Stimulated activated naive B cell treated with anti-CD40 and anti-IgM and Interleukin-4, amounts not matched to agents 10 μg/mL and 1 μg/mL and 100 μg/mL, for 72 hours (primary cell): Measurements from ENCODE around the gene NCAM1.
"Not testable (repeated sequence)": the region's sequence is repeated elsewhere in the genome, so short reads cannot be mapped to it uniquely, and the experiment has no call there.

ENCODE experiments used
- ATAC-seq, 2 donors: fragments of 150-1000 bp; cut with Tn5 transposase; replicated peaks; 2 replicates each; pipeline ENCODE4 v1.10.0; 2021; ENCODE audit warnings: moderate library complexity in 1 of 2
- DNase-seq: peaks from one replicate; pipeline ENCODE4 v3.0.0; 2021
- H3K27ac Mint-ChIP-seq: one replicate; pipeline ENCODE4 v1.8.0; 2022; ENCODE audit warnings: mild to moderate bottlenecking, mixed read lengths
- H3K27me3 Mint-ChIP-seq, 2 donors: one replicate each; pipeline ENCODE4 v1.8.0; 2022; ENCODE audit warnings: mixed read lengths in 2 of 2
- H3K36me3 Mint-ChIP-seq, 2 donors: one replicate each; pipeline ENCODE4 v1.8.0; 2022; ENCODE audit warnings: mixed read lengths in 2 of 2, mild to moderate bottlenecking in 1 of 2
- H3K4me1 Mint-ChIP-seq, 2 donors: one replicate each; pipeline ENCODE4 v1.8.0; 2022; ENCODE audit warnings: mixed read lengths in 2 of 2, mild to moderate bottlenecking in 1 of 2
- H3K4me3 Mint-ChIP-seq, 2 donors: one replicate each; pipeline ENCODE4 v1.8.0; 2022; ENCODE audit warnings: mild to moderate bottlenecking in 2 of 2, mixed read lengths in 2 of 2, moderate library complexity in 1 of 2
- H3K9me3 Mint-ChIP-seq, 2 donors: one replicate each; pipeline ENCODE4 v1.8.0; 2022; ENCODE audit warnings: mixed read lengths in 2 of 2, mild to moderate bottlenecking in 1 of 2

NCAM1 gene

GRCh38 chr11:113021111-113021510 lies 59.9 kb downstream of the NCAM1 start:
- DNase-seq (no peak), ATAC-seq (no peak)
- Mint-ChIP-seq H3K36me3 (no peaks in the 10 kb centered on the region), H3K4me3 (no peak overlapping the region), H3K27me3 (no peaks in the 10 kb centered on the region), H3K27ac (no peak overlapping the region), H3K9me3 (no peaks in the 10 kb centered on the region), H3K4me1 (no peaks in the 10 kb centered on the region)

GRCh38 chr11:113022262-113022661 lies 61.0 kb downstream of the NCAM1 start:
- Mint-ChIP-seq H3K9me3 (no peaks in the 10 kb centered on the region), H3K27ac (no peak overlapping the region), H3K36me3 (no peaks in the 10 kb centered on the region), H3K27me3 (no peaks in the 10 kb centered on the region), H3K4me3 (no peak overlapping the region), H3K4me1 (no peaks in the 10 kb centered on the region)
- DNase-seq (no peak), ATAC-seq (no peak)

GRCh38 chr11:113023228-113023627 lies 62.0 kb downstream of the NCAM1 start:
- Mint-ChIP-seq H3K9me3 (no peaks in the 10 kb centered on the region), H3K36me3 (no peaks in the 10 kb centered on the region), H3K4me3 (no peak overlapping the region), H3K27ac (no peak overlapping the region), H3K27me3 (no peaks in the 10 kb centered on the region), H3K4me1 (no peaks in the 10 kb centered on the region)
- DNase-seq: no peak
- no peak for ATAC-seq

GRCh38 chr11:113023986-113024385 lies 62.8 kb downstream of the NCAM1 start:
- H3K4me1 Mint-ChIP-seq: no peaks in the 10 kb centered on the region
- ATAC-seq (no peak), DNase-seq (no peak)
- H3K36me3 Mint-ChIP-seq: no peaks in the 10 kb centered on the region
- H3K27ac Mint-ChIP-seq: no peak overlapping the region
- no peaks in the 10 kb centered on the region for H3K9me3 Mint-ChIP-seq
- no peak overlapping the region for H3K4me3 Mint-ChIP-seq
- H3K27me3 Mint-ChIP-seq: no peaks in the 10 kb centered on the region

GRCh38 chr11:113026778-113027177 lies 65.6 kb downstream of the NCAM1 start:
- H3K36me3 Mint-ChIP-seq: no peaks in the 10 kb centered on the region
- DNase-seq: no peak
- H3K4me1 Mint-ChIP-seq: no peaks in the 10 kb centered on the region
- H3K9me3 Mint-ChIP-seq: no peaks in the 10 kb centered on the region
- no peaks in the 10 kb centered on the region for H3K27me3 Mint-ChIP-seq
- no peak overlapping the region for H3K27ac Mint-ChIP-seq
- no peak for ATAC-seq
- H3K4me3 Mint-ChIP-seq: no peak overlapping the region

- peaks cover 1 to 8% of the 10 kb centered on the region in 2 donors for H3K9me3 Mint-ChIP-seq
- no peaks in the 10 kb centered on the region for H3K27me3 Mint-ChIP-seq
- DNase-seq (no peak), ATAC-seq (no peak)
- no peaks in the 10 kb centered on the region for H3K36me3 Mint-ChIP-seq
- H3K4me3 Mint-ChIP-seq: no peak overlapping the region
- H3K4me1 Mint-ChIP-seq: no peaks in the 10 kb centered on the region
- no peak overlapping the region for H3K27ac Mint-ChIP-seq
These were observed 73.4 kb downstream of the NCAM1 start for GRCh38 chr11:113034576-113034975.

GRCh38 chr11:113035708-113036107 lies 74.5 kb downstream of the NCAM1 start:
- ATAC-seq (no peak), DNase-seq (no peak)
- H3K36me3 Mint-ChIP-seq: no peaks in the 10 kb centered on the region
- H3K27ac Mint-ChIP-seq: no peak overlapping the region
- peaks cover 1 to 8% of the 10 kb centered on the region in 2 donors for H3K9me3 Mint-ChIP-seq
- no peaks in the 10 kb centered on the region for H3K27me3 Mint-ChIP-seq
- no peak overlapping the region for H3K4me3 Mint-ChIP-seq
- no peaks in the 10 kb centered on the region for H3K4me1 Mint-ChIP-seq

- DNase-seq (no peak), ATAC-seq (no peak)
- Mint-ChIP-seq H3K27ac (no peak overlapping the region), H3K36me3 (no peaks in the 10 kb centered on the region), H3K4me3 (no peak overlapping the region), H3K4me1 (no peaks in the 10 kb centered on the region), H3K9me3 (peaks cover 6 to 8% of the 10 kb centered on the region in 2 donors), H3K27me3 (peaks cover 8 to 10% of the 10 kb centered on the region in 2 donors)
These were observed 82.5 kb downstream of the NCAM1 start for GRCh38 chr11:113043698-113044097.

- Mint-ChIP-seq H3K9me3 (peaks cover 6 to 8% of the 10 kb centered on the region in 2 donors), H3K27me3 (peaks cover 8 to 10% of the 10 kb centered on the region in 2 donors), H3K4me3 (no peak overlapping the region), H3K27ac (no peak overlapping the region), H3K36me3 (no peaks in the 10 kb centered on the region), H3K4me1 (no peaks in the 10 kb centered on the region)
- DNase-seq (no peak), ATAC-seq (no peak)
These were observed 83.9 kb downstream of the NCAM1 start for GRCh38 chr11:113045146-113045545.

- Mint-ChIP-seq H3K9me3 (peaks cover 7 to 8% of the 10 kb centered on the region in 2 donors), H3K27ac (no peak overlapping the region), H3K27me3 (peaks cover 8 to 10% of the 10 kb centered on the region in 2 donors), H3K4me1 (no peaks in the 10 kb centered on the region), H3K36me3 (no peaks in the 10 kb centered on the region), H3K4me3 (no peak overlapping the region)
- DNase-seq (no peak), ATAC-seq (no peak)
These were observed 85.6 kb downstream of the NCAM1 start for GRCh38 chr11:113046866-113047265.

GRCh38 chr11:113048820-113049768 lies 87.9 kb downstream of the NCAM1 start:
- no peak overlapping the region for H3K27ac Mint-ChIP-seq
- no peak for DNase-seq
- peaks cover 7 to 9% of the 10 kb centered on the region in 2 donors for H3K9me3 Mint-ChIP-seq
- no peaks in the 10 kb centered on the region for H3K4me1 Mint-ChIP-seq
- ATAC-seq: no peak
- no peak overlapping the region for H3K4me3 Mint-ChIP-seq
- H3K36me3 Mint-ChIP-seq: no peaks in the 10 kb centered on the region
- H3K27me3 Mint-ChIP-seq: no peaks in the 10 kb centered on the region

GRCh38 chr11:113053042-113053441 lies 91.8 kb downstream of the NCAM1 start:
- not testable (repeated sequence) for DNase-seq, H3K27ac Mint-ChIP-seq, H3K36me3 Mint-ChIP-seq, ATAC-seq, H3K4me1 Mint-ChIP-seq, H3K4me3 Mint-ChIP-seq, H3K27me3 Mint-ChIP-seq, H3K9me3 Mint-ChIP-seq

GRCh38 chr11:113057038-113057437 lies 95.8 kb downstream of the NCAM1 start:
- H3K4me1 Mint-ChIP-seq: no peaks in the 10 kb centered on the region
- ATAC-seq: no peak
- H3K9me3 Mint-ChIP-seq: peaks cover 0 to 4% of the 10 kb centered on the region in 2 donors
- no peaks in the 10 kb centered on the region for H3K36me3 Mint-ChIP-seq
- DNase-seq: no peak
- no peak overlapping the region for H3K4me3 Mint-ChIP-seq
- no peaks in the 10 kb centered on the region for H3K27me3 Mint-ChIP-seq
- H3K27ac Mint-ChIP-seq: no peak overlapping the region

GRCh38 chr11:113059548-113059947 lies 98.3 kb downstream of the NCAM1 start:
- no peaks in the 10 kb centered on the region for H3K4me1 Mint-ChIP-seq
- DNase-seq (no peak), ATAC-seq (no peak)
- H3K4me3 Mint-ChIP-seq: no peak overlapping the region
- H3K27ac Mint-ChIP-seq: no peak overlapping the region
- no peaks in the 10 kb centered on the region for H3K9me3 Mint-ChIP-seq
- H3K36me3 Mint-ChIP-seq: no peaks in the 10 kb centered on the region
- H3K27me3 Mint-ChIP-seq: no peaks in the 10 kb centered on the region

- Mint-ChIP-seq H3K9me3 (no peaks in the 10 kb centered on the region), H3K4me3 (no peak overlapping the region), H3K27me3 (no peaks in the 10 kb centered on the region), H3K4me1 (no peaks in the 10 kb centered on the region), H3K36me3 (no peaks in the 10 kb centered on the region), H3K27ac (no peak overlapping the region)
- ATAC-seq (no peak), DNase-seq (no peak)
These were observed 104.1 kb downstream of the NCAM1 start for GRCh38 chr11:113065330-113065729.
